GM12873 (cell line): Measurements from ENCODE around the gene SCTR.

Experiments used
- CTCF ChIP-seq: IDR thresholded peaks from 2 replicates; pipeline ENCODE4 v1.5.1; 2012; ENCODE audit warnings: low read depth, mild to moderate bottlenecking, moderate library complexity, low read length, control low read depth; ENCODE audit not compliant: insufficient read depth; ENCODE audit errors: missing control alignments

The SCTR gene

GRCh38 chr2:119431976-119432850, 92.1 kb downstream of the SCTR start:
- no peak for TF ChIP-seq CTCF

GRCh38 chr2:119431155-119431975, 92.9 kb downstream of the SCTR start, which contains the start of gene TMEM37:
Gene TMEM37, plus strand, starts transcription at chr2:119431854. Its CDS starts 50 bp downstream, at chr2:119431904.
- no peak for TF ChIP-seq CTCF

- TF ChIP-seq CTCF, result no peak
Measured at GRCh38 chr2:119430023-119430498, 94.2 kb downstream of the SCTR start.

GRCh38 chr2:119429225-119429981, 94.9 kb downstream of the SCTR start:
- TF ChIP-seq CTCF, result no peak

- no peak for TF ChIP-seq CTCF
Measured at GRCh38 chr2:119428488-119429224, 95.6 kb downstream of the SCTR start.

GRCh38 chr2:119427756-119428155, 96.5 kb downstream of the SCTR start:
- TF ChIP-seq CTCF, result no peak
